DOHH2 (cell line): ENCODE data around the gene CARS2.

ENCODE experiments used
- H3F3A ChIP-seq: fragments of 200-600 bp; sonication (generic), shearing (Covaris generic); 2 replicates; pipeline ENCODE4 v1.6.0; 2016; ENCODE audit warnings: antibody characterized with exemption, mild to moderate bottlenecking; ENCODE audit not compliant: control insufficient read depth, insufficient read depth
- H3K27ac ChIP-seq: fragments of 200-600 bp; sonication (generic); 2 replicates; pipeline ENCODE4 v1.5.1; 2014; ENCODE audit warnings: low read depth, mild to moderate bottlenecking, low read length, moderate library complexity
- H3K27me3 ChIP-seq: fragments of 200-600 bp; sonication (generic); 2 replicates; pipeline ENCODE4 v1.6.1; 2014; ENCODE audit warnings: mild to moderate bottlenecking, low read length, mixed read lengths; ENCODE audit not compliant: control insufficient read depth
- H3K36me3 ChIP-seq: fragments of 200-600 bp; sonication (generic); 2 replicates; pipeline ENCODE4 v1.6.1; 2014; ENCODE audit warnings: mild to moderate bottlenecking, low read length, moderate library complexity, mixed read lengths; ENCODE audit not compliant: control insufficient read depth
- H3K4me1 ChIP-seq: fragments of 200-600 bp; sonication (generic); 2 replicates; pipeline ENCODE4 v1.6.1; 2014; ENCODE audit warnings: mild to moderate bottlenecking, low read length, mixed read lengths; ENCODE audit not compliant: control insufficient read depth
- H3K4me2 ChIP-seq: fragments of 200-600 bp; sonication (generic); 2 replicates; pipeline ENCODE4 v1.6.0; 2014; ENCODE audit warnings: mild to moderate bottlenecking, low read length, moderate library complexity
- H3K4me3 ChIP-seq: fragments of 200-600 bp; sonication (generic); 2 replicates; pipeline ENCODE4 v1.5.1; 2014; ENCODE audit warnings: mild to moderate bottlenecking, low read length, mixed read lengths
- H3K79me2 ChIP-seq: fragments of 200-600 bp; sonication (generic); 2 replicates; pipeline ENCODE4 v1.6.1; 2014; ENCODE audit warnings: mild to moderate bottlenecking, low read length, mixed read lengths; ENCODE audit not compliant: control insufficient read depth
- H3K9me2 ChIP-seq: fragments of 200-600 bp; sonication (generic); replicated peaks from 2 replicates; pipeline ENCODE4 v1.6.1; 2014; ENCODE audit warnings: mild to moderate bottlenecking, low read length, mixed read lengths; ENCODE audit not compliant: control insufficient read depth
- H3K9me3 ChIP-seq: fragments of 200-600 bp; sonication (generic); 2 replicates; pipeline ENCODE4 v1.6.1; 2014; ENCODE audit warnings: antibody characterized with exemption, low read length, mixed read lengths; ENCODE audit not compliant: control insufficient read depth, insufficient read depth
- H4K20me1 ChIP-seq: fragments of 200-600 bp; sonication (generic); 2 replicates; pipeline ENCODE4 v1.6.0; 2014; ENCODE audit warnings: low read depth, mild to moderate bottlenecking, antibody characterized with exemption, low read length, moderate library complexity; ENCODE audit not compliant: control insufficient read depth, insufficient read depth
- EZH2phosphoT487 ChIP-seq: fragments of 200-600 bp; sonication (generic); IDR thresholded peaks from 2 replicates; pipeline ENCODE4 v1.6.1; 2017; ENCODE audit warnings: borderline replicate concordance, mild to moderate bottlenecking, antibody characterized with exemption, low read length, moderate library complexity, mixed read lengths
- TF ChIP-seq, protein P1 (sequence below): fragments of 200-600 bp; sonication (generic); IDR thresholded peaks from one replicate; pipeline ENCODE4 v1.5.1; 2014; ENCODE audit warnings: antibody characterized with exemption, mild to moderate bottlenecking, low read depth, low read length; ENCODE audit not compliant: poor library complexity, severe bottlenecking

CARS2 gene

DNA sequence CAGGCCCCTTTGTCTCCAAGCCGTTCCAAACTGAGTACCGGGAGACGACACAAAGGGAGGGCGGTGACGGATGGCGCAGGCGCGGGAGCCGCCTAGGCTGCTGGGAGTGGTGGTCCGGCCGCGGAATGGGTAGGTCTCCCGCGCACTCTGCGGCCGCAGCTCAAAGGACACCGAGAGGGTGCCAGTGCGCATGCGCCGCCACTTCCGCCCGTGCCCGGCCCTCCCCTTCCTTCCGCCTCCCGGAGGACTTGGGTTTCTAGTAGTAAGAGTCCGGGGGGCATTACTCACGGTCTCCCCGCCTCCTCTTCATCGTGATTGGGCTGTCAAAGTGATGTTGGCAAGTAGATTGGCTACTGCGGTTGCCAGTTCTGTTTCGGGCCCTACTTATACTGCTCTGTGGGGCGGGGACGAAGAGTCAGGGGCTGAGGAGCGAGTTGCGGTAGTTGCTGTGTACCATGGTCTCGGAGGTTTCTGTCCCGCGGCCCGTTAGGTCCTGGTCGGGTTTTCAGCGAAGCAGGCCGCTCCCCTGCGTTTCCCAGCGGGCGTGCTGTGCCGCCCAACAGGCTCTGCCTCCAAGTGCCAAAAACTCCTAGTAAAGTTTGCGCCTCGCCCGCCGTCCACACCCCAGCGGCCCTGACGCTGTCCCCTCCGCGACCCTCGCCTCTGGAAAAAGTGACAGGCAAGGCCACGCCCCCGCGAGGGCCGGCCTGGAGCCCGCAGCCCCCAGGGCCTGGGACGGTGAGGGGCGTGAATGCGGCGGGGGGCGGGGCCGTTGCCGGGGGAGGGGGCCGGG is 7.1 kb upstream of the CARS2 start:
- Histone ChIP-seq H3K9me3 (no peaks in the 10 kb centered on the region), H3K79me2 (peaks cover 38% of the 10 kb centered on the region), H3K4me2 (peak overlapping the region; percentile 99), H3K4me1 (peaks cover 29% of the 10 kb centered on the region), H3K36me3 (peaks cover 10% of the 10 kb centered on the region; the same call in 1 of the 2 replicates), H4K20me1 (peaks cover 18% of the 10 kb centered on the region), H3K9me2 (no peaks in the 10 kb centered on the region), H3K27me3 (no peaks in the 10 kb centered on the region), H3K27ac (peak overlapping the region; percentile 99), H3F3A (peaks cover 16% of the 10 kb centered on the region), H3K4me3 (peak overlapping the region; percentile 97)
- TF ChIP-seq, protein P1, sequence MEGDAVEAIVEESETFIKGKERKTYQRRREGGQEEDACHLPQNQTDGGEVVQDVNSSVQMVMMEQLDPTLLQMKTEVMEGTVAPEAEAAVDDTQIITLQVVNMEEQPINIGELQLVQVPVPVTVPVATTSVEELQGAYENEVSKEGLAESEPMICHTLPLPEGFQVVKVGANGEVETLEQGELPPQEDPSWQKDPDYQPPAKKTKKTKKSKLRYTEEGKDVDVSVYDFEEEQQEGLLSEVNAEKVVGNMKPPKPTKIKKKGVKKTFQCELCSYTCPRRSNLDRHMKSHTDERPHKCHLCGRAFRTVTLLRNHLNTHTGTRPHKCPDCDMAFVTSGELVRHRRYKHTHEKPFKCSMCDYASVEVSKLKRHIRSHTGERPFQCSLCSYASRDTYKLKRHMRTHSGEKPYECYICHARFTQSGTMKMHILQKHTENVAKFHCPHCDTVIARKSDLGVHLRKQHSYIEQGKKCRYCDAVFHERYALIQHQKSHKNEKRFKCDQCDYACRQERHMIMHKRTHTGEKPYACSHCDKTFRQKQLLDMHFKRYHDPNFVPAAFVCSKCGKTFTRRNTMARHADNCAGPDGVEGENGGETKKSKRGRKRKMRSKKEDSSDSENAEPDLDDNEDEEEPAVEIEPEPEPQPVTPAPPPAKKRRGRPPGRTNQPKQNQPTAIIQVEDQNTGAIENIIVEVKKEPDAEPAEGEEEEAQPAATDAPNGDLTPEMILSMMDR, result no peak
- TF ChIP-seq EZH2phosphoT487, result no peak

DNA sequence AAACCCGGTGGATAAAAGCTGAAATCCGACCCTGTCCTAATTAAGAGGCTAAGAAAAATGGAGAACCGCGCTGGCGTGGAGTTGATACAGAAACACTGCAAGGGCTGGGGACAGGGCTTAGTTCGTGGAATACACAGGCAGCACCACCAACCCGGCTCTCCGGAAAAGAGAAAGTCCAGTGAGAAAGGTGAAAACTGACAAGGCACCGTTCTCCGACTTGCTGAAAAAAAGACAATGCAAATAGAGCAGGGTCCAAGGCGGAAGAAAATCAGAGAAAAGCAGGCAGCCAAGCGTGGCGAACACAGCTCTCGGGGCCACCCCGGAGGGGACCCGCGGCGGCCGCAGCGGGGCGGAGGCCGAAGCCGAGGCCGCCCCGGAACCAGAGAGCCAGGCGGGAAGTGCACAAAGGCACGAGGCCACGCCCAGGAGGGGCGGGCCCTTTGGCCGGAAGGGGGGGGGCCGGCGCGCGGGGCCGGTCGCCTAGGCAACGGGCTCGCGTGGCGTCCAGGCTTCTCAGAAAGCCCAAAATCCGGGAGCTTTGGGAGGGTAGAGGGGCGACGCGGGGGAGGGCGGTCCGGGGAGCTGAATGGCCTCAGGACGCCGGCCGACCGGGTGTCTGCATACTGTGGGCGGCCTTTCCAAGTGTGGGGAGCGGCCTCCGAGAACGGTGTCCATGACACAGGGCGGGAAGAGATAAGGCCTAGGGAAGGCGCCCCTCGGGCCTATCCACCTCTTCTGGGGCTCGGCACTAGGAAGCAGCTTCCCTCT is 6.3 kb upstream of the CARS2 start:
- peaks cover 10% of the 10 kb centered on the region for H4K20me1 ChIP-seq
- H3F3A ChIP-seq, result peaks cover 22% of the 10 kb centered on the region
- no peaks in the 10 kb centered on the region for H3K9me3 ChIP-seq
- no peaks in the 10 kb centered on the region for H3K27me3 ChIP-seq
- H3K4me3 ChIP-seq, result peak overlapping the region; percentile 97
- TF ChIP-seq EZH2phosphoT487, result no peak
- TF ChIP-seq, protein P1, result no peak
- peaks cover 10% of the 10 kb centered on the region; the same call in 1 of the 2 replicates for H3K36me3 ChIP-seq
- peak overlapping the region; percentile 96 for H3K4me2 ChIP-seq
- no peaks in the 10 kb centered on the region for H3K9me2 ChIP-seq
- H3K4me1 ChIP-seq, result peaks cover 33% of the 10 kb centered on the region
- H3K27ac ChIP-seq, result peak overlapping the region; percentile 99
- H3K79me2 ChIP-seq, result peaks cover 30% of the 10 kb centered on the region

DNA sequence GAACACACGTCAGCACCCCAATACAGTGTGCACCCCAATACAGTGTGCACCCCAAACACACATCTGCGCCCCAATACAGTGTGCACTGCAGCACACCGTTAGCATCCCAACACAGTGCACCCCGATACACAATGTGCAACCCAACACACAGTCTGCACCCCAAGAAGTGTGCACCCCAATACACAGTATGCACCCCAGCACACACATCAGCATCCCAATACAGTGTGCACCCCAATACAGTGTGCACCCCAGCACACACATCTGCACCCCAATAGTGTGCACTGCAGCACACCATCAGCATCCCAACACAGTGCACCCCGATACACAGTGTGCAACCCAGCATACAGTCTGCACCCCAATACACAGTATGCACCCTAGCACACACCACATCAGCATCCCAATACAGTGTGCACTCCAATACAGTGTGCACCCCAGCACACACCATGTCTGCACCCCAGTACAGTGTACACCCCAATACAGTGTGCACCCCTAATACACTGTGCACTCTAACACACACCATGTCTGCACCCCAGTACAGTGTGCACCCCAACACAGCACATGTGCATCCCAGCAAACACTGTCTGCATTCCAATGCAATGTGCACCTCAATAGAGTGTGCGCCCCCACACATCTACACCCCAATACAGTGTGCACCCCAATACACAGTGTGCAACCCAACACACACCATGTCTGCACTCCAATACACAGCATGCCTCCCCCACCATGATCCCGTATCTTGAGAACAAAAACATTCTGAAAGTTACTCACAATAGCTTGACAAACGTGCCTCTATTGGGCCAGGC is 855 bp upstream of the CARS2 start:
- Histone ChIP-seq H3K79me2 (peaks cover 39% of the 10 kb centered on the region), H4K20me1 (no peaks in the 10 kb centered on the region), H3K36me3 (peaks cover 31% of the 10 kb centered on the region), H3K9me2 (no peaks in the 10 kb centered on the region), H3K4me3 (peak overlapping the region; percentile 93), H3K4me1 (peaks cover 57% of the 10 kb centered on the region), H3K4me2 (peak overlapping the region; percentile 98), H3F3A (peaks cover 16% of the 10 kb centered on the region), H3K9me3 (no peaks in the 10 kb centered on the region), H3K27me3 (no peaks in the 10 kb centered on the region), H3K27ac (no peak overlapping the region)
- TF ChIP-seq, protein P1, result no peak
- no peak for TF ChIP-seq EZH2phosphoT487
